ENCODE measurements around the gene FTO.

FTO gene

GRCh38 chr16:53908731-53909130 lies 204.8 kb downstream of the FTO start:
- no peak for DNase-seq

GRCh38 chr16:53910990-53911389 lies 207.0 kb downstream of the FTO start:
- DNase-seq: no peak

DNA sequence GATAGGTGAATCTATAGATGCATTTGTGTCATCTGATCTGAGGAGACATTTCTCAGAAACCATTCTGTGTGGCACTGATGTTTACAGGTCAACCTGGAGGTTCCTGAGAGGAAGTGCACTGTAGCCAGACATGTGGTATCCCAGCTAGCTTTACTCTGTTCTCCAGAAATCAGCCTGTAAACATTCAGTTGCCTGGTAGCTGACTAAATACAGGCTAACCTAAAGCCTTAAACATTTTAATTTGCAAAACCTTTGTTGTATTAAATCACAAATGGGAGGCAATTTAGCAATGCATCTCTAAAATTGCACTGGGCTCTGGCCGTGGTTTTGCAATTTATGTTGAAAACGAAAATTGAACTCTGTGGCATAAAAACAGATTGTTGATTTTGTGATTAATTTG lies 207.6 kb downstream of the FTO start:
- no peak for DNase-seq

DNA sequence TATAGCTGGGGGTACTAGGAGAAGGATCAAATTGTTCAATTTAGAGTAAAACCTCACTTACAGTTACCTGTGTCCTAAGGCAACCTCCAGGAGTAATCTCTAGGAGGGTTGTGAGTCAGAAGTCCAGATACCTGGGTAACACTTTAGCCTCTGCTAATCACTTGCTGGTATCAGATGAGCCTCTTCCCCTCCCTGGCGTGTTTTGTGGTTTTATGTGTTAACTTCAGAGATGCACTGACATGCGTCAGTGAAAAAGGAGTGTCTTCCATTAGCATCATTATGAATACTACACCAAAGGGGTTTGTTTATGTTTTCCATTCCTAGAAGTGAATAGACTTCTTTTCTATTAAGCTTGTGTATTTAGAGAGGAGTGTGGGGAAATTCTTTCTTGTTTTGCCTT lies 208.2 kb downstream of the FTO start:
- no peak for DNase-seq

DNA sequence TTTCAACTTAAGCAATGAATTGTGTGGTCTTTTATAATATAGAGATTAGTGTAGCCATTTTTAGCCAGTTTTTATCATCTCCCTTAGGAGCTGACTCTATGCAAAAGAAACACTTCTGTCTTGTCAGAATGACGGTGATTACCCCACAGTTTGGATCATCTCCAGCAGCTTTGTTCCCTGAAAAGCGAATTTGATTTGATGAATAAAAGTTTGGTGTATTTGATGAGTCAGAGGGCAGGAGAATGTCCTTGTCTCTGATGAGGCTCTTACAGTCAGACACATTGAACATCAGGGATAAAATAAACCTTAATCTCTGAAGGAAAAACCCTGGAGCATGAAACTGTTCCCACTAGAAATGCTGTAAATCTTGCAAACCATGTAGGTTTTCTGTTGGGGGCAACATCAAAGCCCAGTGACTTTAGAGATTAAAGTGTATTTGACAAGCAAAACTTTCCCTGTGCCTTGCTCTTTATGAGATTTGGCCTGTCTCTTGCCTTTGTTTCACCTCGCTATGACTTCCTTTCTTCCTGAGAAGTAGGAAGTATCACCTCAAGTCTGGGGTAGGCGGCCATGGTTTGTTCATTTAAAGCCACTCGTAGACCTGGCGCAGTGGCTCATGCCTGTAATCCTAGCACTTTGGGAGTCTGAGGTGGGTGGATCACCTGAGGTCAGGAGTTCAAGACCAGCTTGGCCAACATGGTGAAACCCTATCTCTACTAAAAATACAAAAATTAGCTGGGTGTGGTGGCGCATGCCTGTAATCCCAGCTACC lies 209.3 kb downstream of the FTO start:
- DNase-seq: peak; percentile 5

DNA sequence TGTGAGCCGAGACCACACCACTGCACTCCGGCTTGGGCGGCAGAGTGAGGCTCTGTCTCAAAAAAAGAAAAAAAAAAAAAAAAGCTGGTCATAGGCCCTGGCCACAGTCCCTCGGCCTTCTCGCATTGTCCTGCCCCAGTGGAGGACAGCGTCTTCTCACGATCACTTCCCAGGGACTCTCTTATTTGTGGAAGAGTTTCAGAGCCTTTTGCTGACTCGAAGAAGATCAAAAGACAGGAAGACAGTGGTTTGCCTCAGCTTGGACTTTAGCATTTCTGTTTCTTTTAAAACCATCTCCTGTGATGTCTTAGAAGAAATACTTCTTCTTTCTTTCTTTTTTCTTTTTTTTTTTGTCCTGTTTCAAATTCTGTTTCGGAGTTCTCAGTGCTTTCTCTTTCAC lies 210.0 kb downstream of the FTO start:
- DNase-seq: no peak

GRCh38 chr16:53914736-53915135 lies 210.8 kb downstream of the FTO start:
- DNase-seq: no peak

DNA sequence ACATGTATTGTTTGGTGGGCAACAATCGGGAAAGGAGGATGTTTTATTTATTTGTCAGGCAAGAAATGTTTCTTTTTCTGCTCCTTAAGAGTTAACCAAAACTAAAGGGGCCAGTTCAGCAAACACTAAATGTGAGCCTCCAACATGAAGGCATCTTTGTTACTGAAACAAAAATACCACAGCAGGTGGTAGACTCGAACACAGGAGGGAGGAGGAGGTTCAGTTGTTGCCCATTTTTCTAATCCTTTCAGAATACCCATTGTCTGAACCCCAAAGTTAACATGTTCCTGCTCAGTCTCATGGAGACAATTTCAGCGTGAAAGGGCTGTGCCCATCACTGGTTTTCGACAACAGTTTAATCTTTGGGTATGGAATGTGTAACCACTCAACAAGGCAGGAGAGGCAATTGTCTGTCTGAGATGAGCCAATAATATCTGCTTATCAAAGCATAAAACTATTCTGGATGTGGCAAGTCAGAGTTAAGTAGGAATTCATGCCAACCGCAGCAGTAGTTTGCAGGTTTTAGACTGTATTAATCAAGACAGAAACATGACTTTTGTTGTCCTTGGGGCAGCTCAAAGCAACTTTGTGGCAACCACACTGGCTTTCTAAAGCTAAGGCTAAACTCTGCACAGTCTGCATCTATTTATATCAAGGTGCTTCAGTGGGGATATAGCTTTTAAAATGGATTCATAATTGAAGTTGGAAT lies 211.7 kb downstream of the FTO start:
- DNase-seq: no peak

DNA sequence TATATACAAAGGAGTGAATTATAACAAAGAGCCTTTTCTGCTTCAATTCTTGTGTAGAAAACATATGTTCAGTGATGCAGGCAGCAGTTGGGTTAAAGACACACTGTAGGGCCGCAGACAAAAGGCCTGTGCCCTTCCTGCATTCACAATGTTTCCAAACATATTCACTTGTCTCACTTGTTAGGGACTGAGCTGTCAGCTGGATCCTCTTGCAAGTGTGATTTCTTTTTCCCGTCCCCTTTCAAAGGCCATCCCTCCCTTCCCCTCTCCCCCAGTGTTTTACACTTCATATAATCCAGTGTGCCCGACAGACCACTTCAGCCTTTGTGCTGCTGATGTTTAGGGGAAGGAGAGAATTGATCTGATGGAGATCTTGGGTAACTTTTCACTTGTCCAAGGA lies 217.0 kb downstream of the FTO start:
- DNase-seq: no peak

GRCh38 chr16:53922067-53922806 lies 218.3 kb downstream of the FTO start:
- DNase-seq: no peak

DNA sequence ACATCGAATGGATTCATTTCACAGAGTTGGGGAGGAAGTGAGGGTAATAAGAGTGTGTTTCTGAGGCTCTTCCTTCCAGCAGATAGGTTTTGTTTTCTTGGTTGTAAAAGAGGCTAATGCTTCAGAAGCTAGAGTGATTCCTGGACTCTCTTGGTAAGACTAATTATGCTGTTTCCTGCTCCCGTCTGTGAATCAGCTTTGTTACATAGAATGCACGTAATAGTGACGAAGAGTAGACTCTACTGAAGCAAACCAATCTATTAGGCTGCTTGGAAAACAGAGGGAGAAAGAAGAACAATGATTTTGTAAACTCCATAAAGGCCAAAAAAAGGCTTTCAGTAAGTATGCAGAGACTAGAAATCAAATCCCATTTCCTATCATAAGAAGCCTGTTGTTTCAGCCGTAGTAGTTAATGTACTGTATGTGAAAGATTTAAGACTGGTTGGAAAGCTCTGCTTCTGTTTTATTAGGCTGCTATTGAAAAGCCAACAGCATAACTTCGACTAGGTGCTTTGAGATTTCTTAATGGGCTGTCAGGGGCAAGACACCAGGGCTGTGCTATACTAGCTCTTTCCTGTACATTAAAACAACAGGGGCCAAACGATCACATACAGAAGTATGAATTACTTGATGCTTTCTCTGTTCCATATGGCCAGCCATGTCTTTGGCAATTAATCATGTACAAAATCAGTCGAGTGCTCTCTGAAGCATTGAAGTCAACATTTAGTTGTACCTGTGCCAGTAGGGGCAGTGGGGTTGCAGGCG lies 219.0 kb downstream of the FTO start:
- DNase-seq: no peak

DNA sequence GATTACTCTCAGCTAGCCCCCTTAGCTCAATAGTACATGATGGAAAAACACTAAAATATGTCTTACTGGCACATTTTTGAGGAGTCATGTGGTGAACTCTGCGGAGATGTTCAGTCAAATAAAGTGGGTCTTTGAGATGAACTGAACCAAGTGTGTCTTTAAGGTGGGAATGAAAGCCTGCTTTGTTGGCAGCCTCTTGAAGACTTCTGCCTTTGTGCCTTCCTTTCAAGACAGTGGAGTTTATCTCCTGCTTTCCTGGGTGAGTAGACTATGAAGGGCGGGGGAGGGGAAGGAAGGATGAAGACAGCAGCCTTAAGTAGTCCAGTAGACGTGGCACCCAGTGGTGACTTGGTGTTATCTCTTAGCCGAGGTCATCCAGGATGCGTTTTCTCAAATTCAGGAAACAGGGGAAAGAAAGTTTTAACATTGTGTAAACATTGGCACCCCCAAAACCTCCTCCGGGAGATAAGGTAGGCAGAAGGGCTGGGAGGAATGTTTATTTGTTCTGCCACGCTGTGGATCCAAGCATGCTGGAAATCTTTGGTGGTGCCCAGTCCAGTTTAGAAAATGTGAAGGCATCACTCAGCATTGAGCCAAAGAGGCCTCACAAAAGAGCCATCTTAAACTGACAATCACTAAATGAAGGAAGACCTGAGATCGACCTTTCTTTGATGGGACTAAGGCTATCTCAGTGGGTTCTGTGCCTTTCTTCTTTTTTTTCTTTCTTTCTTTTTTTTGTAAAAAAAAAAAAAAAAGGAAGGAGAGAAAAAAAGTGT lies 220.6 kb downstream of the FTO start:
- no peak for DNase-seq

DNA sequence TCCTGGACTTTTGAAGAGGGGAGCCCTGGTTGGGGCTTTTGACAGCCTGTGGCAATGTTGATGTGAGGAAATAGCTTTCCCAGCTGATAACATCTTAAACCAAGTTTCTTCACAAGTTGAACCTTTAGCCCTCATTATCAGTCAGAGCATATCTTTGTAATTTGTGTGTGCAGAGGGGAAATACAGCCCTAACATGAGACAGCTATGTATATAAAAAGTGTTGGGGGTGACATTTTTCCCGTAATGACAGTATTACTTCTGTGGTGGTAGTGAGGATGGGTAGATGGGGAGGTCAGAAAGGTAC lies 221.1 kb downstream of the FTO start:
- DNase-seq: peak; percentile 9

- peak; percentile 48 for DNase-seq
These were observed 221.6 kb downstream of the FTO start for GRCh38 chr16:53925526-53925925.

DNA sequence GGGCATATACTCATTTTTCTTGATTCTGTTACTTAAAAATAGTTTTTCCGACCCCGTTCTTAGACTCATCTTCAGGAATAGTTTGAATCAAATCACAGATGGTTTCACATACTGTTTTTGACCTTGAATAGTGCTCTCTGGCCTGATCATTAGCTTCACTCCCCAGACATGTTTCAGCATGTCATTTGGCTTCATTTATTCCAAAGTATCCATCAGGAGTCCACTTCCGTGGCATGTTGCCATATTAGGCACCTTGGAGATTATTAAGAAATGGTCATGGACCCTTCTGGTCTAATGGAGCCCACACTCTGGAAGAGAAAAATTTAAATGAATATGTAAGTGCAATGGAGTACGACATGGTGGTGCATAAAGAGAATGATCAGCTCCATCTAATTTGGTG lies 222.3 kb downstream of the FTO start:
- DNase-seq: no peak

GRCh38 chr16:53932975-53933374 lies 229.0 kb downstream of the FTO start:
- DNase-seq: no peak

GRCh38 chr16:53933407-53933806 lies 229.5 kb downstream of the FTO start:
- DNase-seq: no peak

DNA sequence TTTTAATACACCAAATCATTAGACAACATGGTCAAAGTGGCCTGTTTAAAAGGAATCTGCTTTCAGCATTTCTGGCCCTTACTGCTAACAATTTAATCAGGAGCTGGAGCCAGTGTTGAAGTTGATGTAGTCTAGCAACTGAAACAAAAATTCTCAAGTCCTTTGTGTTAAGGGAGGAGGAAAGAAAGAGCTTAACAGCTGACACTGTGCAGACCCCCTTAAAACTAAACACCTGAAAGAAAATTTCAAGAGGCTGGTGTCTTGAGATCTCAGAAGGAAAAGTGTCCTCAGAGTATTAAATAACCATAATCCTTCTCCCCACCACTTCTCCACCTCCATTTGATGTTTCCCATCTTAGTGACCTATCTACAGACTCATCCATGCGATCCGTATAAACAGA lies 232.1 kb downstream of the FTO start:
- DNase-seq: no peak

DNA sequence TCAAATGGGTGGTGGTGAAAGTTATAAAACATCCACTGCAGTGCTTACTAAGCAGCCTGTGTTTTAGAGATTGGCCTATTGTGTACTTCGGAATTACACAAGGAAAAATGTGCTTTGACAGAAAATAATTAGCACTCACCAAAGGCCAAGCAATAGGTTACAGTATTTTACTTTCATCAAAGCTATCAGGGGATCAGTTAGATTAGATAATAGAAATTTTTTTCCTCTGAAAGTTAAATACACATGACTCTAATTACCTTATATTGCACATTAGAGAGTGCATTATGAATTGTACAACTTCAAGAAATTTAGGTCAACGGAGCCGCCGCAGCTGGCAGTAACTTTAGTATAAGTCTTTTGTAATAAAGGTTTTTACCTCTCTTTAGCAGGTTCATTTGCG lies 232.6 kb downstream of the FTO start:
- DNase-seq: no peak

DNA sequence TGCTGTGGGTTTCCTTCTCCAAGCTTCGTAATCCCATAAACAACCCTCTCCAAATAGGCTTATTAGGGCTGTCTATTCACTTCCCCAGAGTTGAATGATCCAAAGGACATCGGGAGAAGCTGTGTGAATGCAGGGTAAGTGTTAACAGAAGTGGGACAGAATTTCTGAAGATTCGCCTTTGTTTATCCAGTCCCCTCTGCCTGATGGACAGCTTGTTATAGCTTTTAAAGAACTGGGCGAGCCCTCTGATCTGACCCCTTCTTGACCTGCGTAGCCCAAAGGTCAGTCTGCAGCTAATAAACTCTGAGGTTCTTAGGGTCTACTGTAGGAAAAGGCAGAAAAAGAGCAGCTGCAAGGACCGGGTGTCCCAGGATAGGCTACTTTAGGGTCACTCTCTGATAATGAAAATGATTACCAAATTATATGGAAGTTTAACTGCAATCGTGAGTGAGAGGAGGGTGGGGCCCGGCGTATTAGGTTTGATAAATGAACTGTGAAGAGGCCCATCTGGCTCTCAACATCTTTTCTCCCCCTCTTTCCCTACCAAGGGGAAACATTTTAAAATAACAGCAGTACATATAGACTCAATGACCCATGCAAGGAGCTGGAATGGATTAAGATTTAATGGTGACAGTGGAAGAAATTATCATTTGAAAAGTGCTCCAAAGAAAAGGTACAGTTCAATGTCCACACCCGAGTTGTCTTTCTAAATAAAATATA lies 233.4 kb downstream of the FTO start:
- DNase-seq: no peak

- DNase-seq: no peak
These were observed 240.1 kb downstream of the FTO start for GRCh38 chr16:53944025-53944424.

DNA sequence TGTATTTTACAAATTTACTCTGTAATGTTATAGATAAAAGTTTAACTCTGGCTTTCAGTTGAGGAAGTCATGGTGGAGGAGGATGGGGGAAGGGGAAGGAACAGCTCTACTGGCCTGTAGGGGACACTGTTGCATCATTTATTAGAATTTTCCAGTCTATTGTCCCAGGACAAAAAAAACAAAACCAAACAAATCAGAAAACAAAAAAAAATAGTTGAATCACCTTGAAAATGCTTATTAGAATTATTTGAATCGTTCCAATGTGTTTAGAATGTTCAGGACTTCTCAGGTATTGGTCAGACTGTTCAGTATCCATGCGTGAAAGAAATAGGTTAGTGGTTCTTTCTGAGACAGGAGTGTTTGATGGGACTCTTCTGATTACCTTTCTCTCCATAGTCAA lies 242.0 kb downstream of the FTO start:
- peak; percentile 52 for DNase-seq

Data from inflammatory macrophage treated with lipopolysaccharide for 4 hours (primary cell).